ENCODE results near the gene TAF4. TPM values are rescaled to one million over a fixed set of nuclear protein-coding genes. Genes with fewer than 3 reads are reported as not detected.

The TAF4 gene
- polyA plus RNA-seq, 1 donor from 2014 or later = 10.2 TPM

DNA sequence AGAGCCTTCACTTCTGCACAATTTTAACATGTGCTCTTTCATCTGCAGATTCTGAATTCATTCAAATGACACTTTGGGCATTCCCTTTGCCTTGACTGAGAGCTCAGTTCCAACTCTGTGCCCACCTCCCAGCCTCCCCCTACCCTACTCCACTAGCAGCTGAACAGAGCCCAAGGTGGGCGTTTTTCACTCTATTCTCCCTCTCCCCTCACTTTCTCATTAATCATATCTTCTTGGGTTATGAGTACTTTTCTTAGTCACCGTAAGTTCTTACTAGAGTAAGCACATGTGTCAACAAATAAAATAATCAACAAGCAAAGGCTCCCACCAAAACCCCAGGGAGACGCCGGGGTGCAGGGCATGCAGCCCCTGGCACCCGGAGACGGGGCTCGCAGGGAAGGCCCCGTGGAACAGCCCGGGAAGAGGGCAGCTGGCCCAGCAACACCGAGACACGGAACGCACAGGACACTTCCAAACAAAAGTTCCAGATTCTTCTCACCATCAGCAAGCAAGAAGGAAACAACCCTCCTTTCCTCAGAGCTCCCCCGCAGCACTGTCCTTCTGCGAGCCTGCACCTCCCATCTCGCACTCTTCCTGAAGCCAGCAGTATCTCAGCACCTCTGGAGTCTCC, 34.1 kb downstream of the TAF4 start:
- no peak overlapping the region for H3K4me2 ChIP-seq (ENCODE audit: low read length)
- H3K9me3 ChIP-seq (ENCODE audit: low read length) = no peaks in the 10 kb centered on the region
- H3K9ac ChIP-seq (ENCODE audit: low read length) = no peak overlapping the region
- no peaks in the 10 kb centered on the region for H4K20me1 ChIP-seq (ENCODE audit: insufficient read depth)
- H3F3A ChIP-seq (ENCODE audit: insufficient read depth, low read length, poor library complexity, severe bottlenecking) = no peaks in the 10 kb centered on the region
- H3K27ac ChIP-seq (ENCODE audit: low read length) = no peak overlapping the region
- H2AFZ ChIP-seq (ENCODE audit: low read depth, low read length) = no peak overlapping the region
- no peak overlapping the region for H3K4me3 ChIP-seq (ENCODE audit: low read length)
- TF ChIP-seq RAD21 (conservative IDR thresholded peaks at IDR 0.05) (no peak), SMC3 (conservative IDR thresholded peaks at IDR 0.05; ENCODE audit: poor library complexity) (no peak), MXI1 (conservative IDR thresholded peaks at IDR 0.05; ENCODE audit: poor library complexity, severe bottlenecking) (no peak), POLR2AphosphoS5 (IDR thresholded peaks at IDR 0.05) (no peak), TAF1 (IDR thresholded peaks at IDR 0.05; ENCODE audit: low read depth) (no peak), EZH2 (IDR thresholded peaks at IDR 0.05; ENCODE audit: borderline replicate concordance, insufficient read depth, low read length, poor library complexity, severe bottlenecking) (no peak), EP300 (conservative IDR thresholded peaks at IDR 0.05; ENCODE audit: poor library complexity, severe bottlenecking) (no peak)
- TF ChIP-seq, protein P1, sequence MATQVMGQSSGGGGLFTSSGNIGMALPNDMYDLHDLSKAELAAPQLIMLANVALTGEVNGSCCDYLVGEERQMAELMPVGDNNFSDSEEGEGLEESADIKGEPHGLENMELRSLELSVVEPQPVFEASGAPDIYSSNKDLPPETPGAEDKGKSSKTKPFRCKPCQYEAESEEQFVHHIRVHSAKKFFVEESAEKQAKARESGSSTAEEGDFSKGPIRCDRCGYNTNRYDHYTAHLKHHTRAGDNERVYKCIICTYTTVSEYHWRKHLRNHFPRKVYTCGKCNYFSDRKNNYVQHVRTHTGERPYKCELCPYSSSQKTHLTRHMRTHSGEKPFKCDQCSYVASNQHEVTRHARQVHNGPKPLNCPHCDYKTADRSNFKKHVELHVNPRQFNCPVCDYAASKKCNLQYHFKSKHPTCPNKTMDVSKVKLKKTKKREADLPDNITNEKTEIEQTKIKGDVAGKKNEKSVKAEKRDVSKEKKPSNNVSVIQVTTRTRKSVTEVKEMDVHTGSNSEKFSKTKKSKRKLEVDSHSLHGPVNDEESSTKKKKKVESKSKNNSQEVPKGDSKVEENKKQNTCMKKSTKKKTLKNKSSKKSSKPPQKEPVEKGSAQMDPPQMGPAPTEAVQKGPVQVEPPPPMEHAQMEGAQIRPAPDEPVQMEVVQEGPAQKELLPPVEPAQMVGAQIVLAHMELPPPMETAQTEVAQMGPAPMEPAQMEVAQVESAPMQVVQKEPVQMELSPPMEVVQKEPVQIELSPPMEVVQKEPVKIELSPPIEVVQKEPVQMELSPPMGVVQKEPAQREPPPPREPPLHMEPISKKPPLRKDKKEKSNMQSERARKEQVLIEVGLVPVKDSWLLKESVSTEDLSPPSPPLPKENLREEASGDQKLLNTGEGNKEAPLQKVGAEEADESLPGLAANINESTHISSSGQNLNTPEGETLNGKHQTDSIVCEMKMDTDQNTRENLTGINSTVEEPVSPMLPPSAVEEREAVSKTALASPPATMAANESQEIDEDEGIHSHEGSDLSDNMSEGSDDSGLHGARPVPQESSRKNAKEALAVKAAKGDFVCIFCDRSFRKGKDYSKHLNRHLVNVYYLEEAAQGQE (IDR thresholded peaks at IDR 0.05; ENCODE audit: borderline replicate concordance) = no peak
- TF ChIP-seq, protein P2, sequence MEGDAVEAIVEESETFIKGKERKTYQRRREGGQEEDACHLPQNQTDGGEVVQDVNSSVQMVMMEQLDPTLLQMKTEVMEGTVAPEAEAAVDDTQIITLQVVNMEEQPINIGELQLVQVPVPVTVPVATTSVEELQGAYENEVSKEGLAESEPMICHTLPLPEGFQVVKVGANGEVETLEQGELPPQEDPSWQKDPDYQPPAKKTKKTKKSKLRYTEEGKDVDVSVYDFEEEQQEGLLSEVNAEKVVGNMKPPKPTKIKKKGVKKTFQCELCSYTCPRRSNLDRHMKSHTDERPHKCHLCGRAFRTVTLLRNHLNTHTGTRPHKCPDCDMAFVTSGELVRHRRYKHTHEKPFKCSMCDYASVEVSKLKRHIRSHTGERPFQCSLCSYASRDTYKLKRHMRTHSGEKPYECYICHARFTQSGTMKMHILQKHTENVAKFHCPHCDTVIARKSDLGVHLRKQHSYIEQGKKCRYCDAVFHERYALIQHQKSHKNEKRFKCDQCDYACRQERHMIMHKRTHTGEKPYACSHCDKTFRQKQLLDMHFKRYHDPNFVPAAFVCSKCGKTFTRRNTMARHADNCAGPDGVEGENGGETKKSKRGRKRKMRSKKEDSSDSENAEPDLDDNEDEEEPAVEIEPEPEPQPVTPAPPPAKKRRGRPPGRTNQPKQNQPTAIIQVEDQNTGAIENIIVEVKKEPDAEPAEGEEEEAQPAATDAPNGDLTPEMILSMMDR (IDR thresholded peaks at IDR 0.05; ENCODE audit: poor library complexity, severe bottlenecking) = no peak
- no peaks in the 10 kb centered on the region for H3K27me3 ChIP-seq (ENCODE audit: insufficient read depth, low read depth, low read length)
- H3K9me2 ChIP-seq (ENCODE audit: insufficient read depth, low read length) = no peaks in the 10 kb centered on the region
- no peaks in the 10 kb centered on the region for H3K36me3 ChIP-seq (ENCODE audit: insufficient read depth, low read length)
- peaks cover 58% of the 10 kb centered on the region for H3K79me2 ChIP-seq (replicated peaks; ENCODE audit: insufficient read depth, low read length)

DNA sequence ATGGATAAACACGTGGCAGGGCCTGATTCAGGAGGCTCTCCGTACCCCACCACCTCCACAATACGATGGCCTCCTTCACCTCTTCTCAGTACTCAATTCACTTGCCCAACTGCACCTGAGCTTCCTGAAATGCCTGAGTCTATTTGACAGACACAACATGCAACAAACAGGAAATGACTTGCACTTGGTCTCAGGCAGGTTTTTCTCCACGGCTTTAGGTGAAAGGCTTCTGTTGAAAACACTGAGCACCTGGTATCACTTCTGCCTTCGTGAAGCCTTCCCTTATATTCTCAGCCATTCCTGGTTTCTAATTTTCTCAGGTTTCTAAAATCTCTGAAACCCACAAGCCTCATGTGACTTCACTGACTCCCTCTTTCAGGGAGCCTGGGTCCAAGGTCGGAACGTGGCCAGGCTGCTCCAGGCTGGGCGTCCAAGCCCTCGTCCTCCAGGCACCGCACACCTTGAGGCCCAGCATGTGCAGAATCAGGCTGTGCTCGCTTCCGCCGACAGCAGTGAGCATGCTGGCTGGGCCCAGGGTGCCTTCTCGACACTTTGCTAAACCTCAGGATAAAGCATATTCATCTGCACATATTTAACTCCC, 34.7 kb downstream of the TAF4 start:
- TF ChIP-seq MXI1 (conservative IDR thresholded peaks at IDR 0.05; ENCODE audit: poor library complexity, severe bottlenecking) = no peak
- TF ChIP-seq EP300 (conservative IDR thresholded peaks at IDR 0.05; ENCODE audit: poor library complexity, severe bottlenecking) = no peak
- no peak for TF ChIP-seq POLR2AphosphoS5 (IDR thresholded peaks at IDR 0.05)
- TF ChIP-seq, protein P1 (IDR thresholded peaks at IDR 0.05; ENCODE audit: borderline replicate concordance) = no peak
- no peak for TF ChIP-seq TAF1 (IDR thresholded peaks at IDR 0.05; ENCODE audit: low read depth)
- no peak for TF ChIP-seq SMC3 (conservative IDR thresholded peaks at IDR 0.05; ENCODE audit: poor library complexity)
- TF ChIP-seq EZH2 (IDR thresholded peaks at IDR 0.05; ENCODE audit: borderline replicate concordance, insufficient read depth, low read length, poor library complexity, severe bottlenecking) = no peak
- TF ChIP-seq RAD21 (conservative IDR thresholded peaks at IDR 0.05) = no peak
- TF ChIP-seq, protein P2 (IDR thresholded peaks at IDR 0.05; ENCODE audit: poor library complexity, severe bottlenecking) = no peak
- Histone ChIP-seq H3K79me2 (replicated peaks; ENCODE audit: insufficient read depth, low read length) (peaks cover 55% of the 10 kb centered on the region), H3K27ac (ENCODE audit: low read length) (no peak overlapping the region), H3K4me3 (ENCODE audit: low read length) (no peak overlapping the region), H3K9ac (ENCODE audit: low read length) (no peak overlapping the region), H3F3A (ENCODE audit: insufficient read depth, low read length, poor library complexity, severe bottlenecking) (no peaks in the 10 kb centered on the region), H3K4me2 (ENCODE audit: low read length) (no peak overlapping the region), H3K36me3 (ENCODE audit: insufficient read depth, low read length) (no peaks in the 10 kb centered on the region), H2AFZ (ENCODE audit: low read depth, low read length) (no peak overlapping the region), H3K9me3 (ENCODE audit: low read length) (no peaks in the 10 kb centered on the region), H4K20me1 (ENCODE audit: insufficient read depth) (no peaks in the 10 kb centered on the region), H3K27me3 (ENCODE audit: insufficient read depth, low read depth, low read length) (no peaks in the 10 kb centered on the region), H3K9me2 (ENCODE audit: insufficient read depth, low read length) (no peaks in the 10 kb centered on the region)
